Measurements from ENCODE around the gene TCAP. TPM values are rescaled to one million over a fixed set of nuclear protein-coding genes. Genes with fewer than 3 reads are reported as not detected.

TCAP gene
- polyA plus RNA-seq, 1 of the 3 experiments (the other 2 are of a cell fraction), result 0.43 TPM

GRCh38 chr17:39715375-39716072, 50.4 kb downstream of the TCAP start:
- CTCF ChIA-PET, result interaction anchor here (1.0 to 1.5 kb wide), 2 partner anchors 14 to 94 kb away, joined by 3 to 4 read pairs; no protein-coding TSS in a partner anchor

More at GRCh38 chr17:39715375-39716072, 50.4 kb downstream of the TCAP start:
- no peak overlapping the region for H3K9ac ChIP-seq
- no peak for TF ChIP-seq EZH2phosphoT487 (IDR thresholded peaks at IDR 0.05; ENCODE audit: borderline replicate concordance, low read depth)
- no peak for TF ChIP-seq MXI1 (IDR thresholded peaks at IDR 0.05; ENCODE audit: low read depth, low read length)
- TF ChIP-seq CTCF (IDR thresholded peaks at IDR 0.05), result no peak
- TF ChIP-seq PBX3 (IDR thresholded peaks at IDR 0.05), result no peak
- no peak for TF ChIP-seq TEAD4 (IDR thresholded peaks at IDR 0.05; ENCODE audit: borderline replicate concordance, insufficient read depth)
- TF ChIP-seq YY1 (IDR thresholded peaks at IDR 0.05; ENCODE audit: low read depth), result no peak
- TF ChIP-seq MEF2A (IDR thresholded peaks at IDR 0.05; ENCODE audit: borderline replicate concordance, low read depth), result no peak
- TF ChIP-seq CHD2 (IDR thresholded peaks at IDR 0.05; ENCODE audit: low read length, partially characterized antibody), result no peak
- TF ChIP-seq SIN3A (IDR thresholded peaks at IDR 0.05; ENCODE audit: borderline replicate concordance, low read depth, low read length), result no peak
- no peak for TF ChIP-seq USF1 (IDR thresholded peaks at IDR 0.05; ENCODE audit: borderline replicate concordance, low read depth)
- no peak for TF ChIP-seq USF2 (IDR thresholded peaks at IDR 0.05; ENCODE audit: borderline replicate concordance, low read depth, low read length)
- no peak for TF ChIP-seq SMC3 (IDR thresholded peaks at IDR 0.05; ENCODE audit: low read depth, low read length)
- no peak for TF ChIP-seq EP300 (IDR thresholded peaks at IDR 0.05; ENCODE audit: borderline replicate concordance in 1 of 2, low read depth in 1 of 2, low read length in 1 of 2)
- no peak for TF ChIP-seq TAF1 (IDR thresholded peaks at IDR 0.05; ENCODE audit: borderline replicate concordance, low read depth, low read length)
- TF ChIP-seq RCOR1 (IDR thresholded peaks at IDR 0.05; ENCODE audit: low read length), result no peak
- no peak for TF ChIP-seq JUND (IDR thresholded peaks at IDR 0.05)
- TF ChIP-seq NFIC (IDR thresholded peaks at IDR 0.05; ENCODE audit: borderline replicate concordance), result no peak
- TF ChIP-seq NRF1 (IDR thresholded peaks at IDR 0.05; ENCODE audit: low read depth, low read length), result no peak
- 74% methylated on average over 12 of the region's 18 CpGs for WGBS (ENCODE audit: low lambda C conversion rate)
- no peak overlapping the region for H2AFZ ChIP-seq (ENCODE audit: low read depth)
- no peak for DNase-seq
- no peak overlapping the region for H3K27ac ChIP-seq (ENCODE audit: low read depth in 2 of 2, low read length in 1 of 2)
- no peaks in the 10 kb centered on the region for H4K20me1 ChIP-seq (ENCODE audit: insufficient read depth)
- no peaks in the 10 kb centered on the region for H3K79me2 ChIP-seq (ENCODE audit: insufficient read depth)
- no peaks in the 10 kb centered on the region for H3K9me3 ChIP-seq
- no peaks in the 10 kb centered on the region for H3K4me1 ChIP-seq (ENCODE audit: control insufficient read depth in 1 of 2, insufficient read depth in 2 of 2, low read depth in 1 of 2, low read length in 1 of 2)
- no peaks in the 10 kb centered on the region; the same call in 1 of the 2 replicates for H3K27me3 ChIP-seq (ENCODE audit: insufficient read depth)
- H3K4me3 ChIP-seq (ENCODE audit: low read depth in 2 of 2, low read length in 1 of 2), result no peak overlapping the region
- H3F3A ChIP-seq (replicated peaks; ENCODE audit: insufficient read depth), result no peaks in the 10 kb centered on the region
- no peaks in the 10 kb centered on the region for H3K9me2 ChIP-seq
- POLR2A ChIA-PET, result no interaction called here
- H3K4me2 ChIP-seq, result no peak overlapping the region
- no peaks in the 10 kb centered on the region for H3K36me3 ChIP-seq (replicated peaks in 1 of 2; ENCODE audit: control insufficient read depth in 1 of 2, insufficient read depth in 2 of 2, low read length in 1 of 2)

Other genes with a start within 250 kb of the TCAP start
- gene MED1, start 214.1 kb upstream of the TCAP start, polyA plus RNA-seq (2012; rRNA removed), result 12.3 and 19.9 TPM in 2 replicates
- gene CDK12, start 203.9 kb upstream of the TCAP start, polyA plus RNA-seq (2012; rRNA removed), result 11.6 and 15.7 TPM in 2 replicates
- gene NEUROD2, start 57.4 kb upstream of the TCAP start, polyA plus RNA-seq (2012; rRNA removed), result not detected in 2 replicates
- 0.05 and 0.07 TPM in 2 replicates for gene PPP1R1B, start 38.4 kb upstream of the TCAP start, polyA plus RNA-seq (2012; rRNA removed)
- gene STARD3, start 28.2 kb upstream of the TCAP start, polyA plus RNA-seq (2012; rRNA removed), result 76.8 and 78.0 TPM in 2 replicates
- gene PNMT, start 3.1 kb downstream of the TCAP start, polyA plus RNA-seq (2012; rRNA removed), result 0.05 and 0.07 TPM in 2 replicates
- 20.9 and 25.8 TPM in 2 replicates for gene PGAP3, start 22.7 kb downstream of the TCAP start, polyA plus RNA-seq (2012; rRNA removed)
- 1.9 and 2.6 TPM in 2 replicates for gene ERBB2, start 34.7 kb downstream of the TCAP start, polyA plus RNA-seq (2012; rRNA removed)
- 100 and 105 TPM in 2 replicates for gene MIEN1, start 65.2 kb downstream of the TCAP start, polyA plus RNA-seq (2012; rRNA removed)
- gene GRB7, start 72.6 kb downstream of the TCAP start, polyA plus RNA-seq (2012; rRNA removed), result not detected in 2 replicates
- gene IKZF3, start 199.0 kb downstream of the TCAP start, polyA plus RNA-seq (2012; rRNA removed), result not detected in 2 replicates
- gene ZPBP2, start 202.9 kb downstream of the TCAP start, polyA plus RNA-seq (2012; rRNA removed), result not detected in 2 replicates

Data from SK-N-SH (cell line).